Thoracic aorta (tissue), 2 donors: ENCODE data around the gene TEX2. TPM values are rescaled to one million over a fixed set of nuclear protein-coding genes. Genes with fewer than 3 reads are reported as not detected.

Experiments
- ATAC-seq: fragments of 150-250 bp; one replicate; pipeline ENCODE4 v1.8.0; 2017; ENCODE audit warnings: low read depth; ENCODE audit not compliant: insufficient number of reproducible peaks, low FRiP score
- DNase-seq: peaks from one replicate; pipeline ENCODE4 v3.0.0-alpha.2; 2020; ENCODE audit warnings: low spot score
- H3K27ac ChIP-seq, 2 donors: fragments of 200-600 bp; sonication (generic); 1 replicate in 1 of 2; 2 replicates in 1 of 2; pipeline ENCODE4 v1.5.1; 2016; ENCODE audit warnings: mild to moderate bottlenecking in 2 of 2, moderate library complexity in 2 of 2
- H3K27me3 ChIP-seq: fragments of 200-600 bp; sonication (generic); replicated peaks from 2 replicates; pipeline ENCODE4 v1.6.0; 2016; ENCODE audit warnings: mild to moderate bottlenecking; ENCODE audit not compliant: insufficient read depth
- H3K36me3 ChIP-seq: fragments of 200-600 bp; sonication (generic); one replicate; pipeline ENCODE4 v1.5.1; 2016
- H3K4me1 ChIP-seq, 2 donors: fragments of 200-600 bp; sonication (generic); 1 replicate in 1 of 2; 2 replicates in 1 of 2; pipeline versions ENCODE4 v1.5.1 to v1.6.0; 2016; ENCODE audit warnings: low read depth in 2 of 2, mild to moderate bottlenecking in 1 of 2; ENCODE audit not compliant: control insufficient read depth in 1 of 2
- H3K4me3 ChIP-seq: fragments of 200-600 bp; sonication (generic); 2 replicates; pipeline ENCODE4 v1.5.1; 2016; ENCODE audit warnings: mild to moderate bottlenecking
- H3K9me3 ChIP-seq: fragments of 200-600 bp; sonication (generic); 2 replicates; pipeline ENCODE4 v1.5.1; 2016
- total RNA-seq, 2 donors: library from RNA; depleted of rRNA; stranded (reverse); fragments of >200 nt; gene quantifications; one replicate each; pipeline versions ENCODE4 v1.1.0 to v1.2.3, GENCODE V29; 2016
- TF ChIP-seq, protein P1 (sequence below): fragments of 200-600 bp; sonication (generic); IDR thresholded peaks from one replicate; pipeline ENCODE4 v1.5.1; 2019; ENCODE audit warnings: antibody characterized with exemption

TEX2 gene
- total RNA-seq, 2 donors from 2014 or later: 27.5 to 70.7 TPM

DNA sequence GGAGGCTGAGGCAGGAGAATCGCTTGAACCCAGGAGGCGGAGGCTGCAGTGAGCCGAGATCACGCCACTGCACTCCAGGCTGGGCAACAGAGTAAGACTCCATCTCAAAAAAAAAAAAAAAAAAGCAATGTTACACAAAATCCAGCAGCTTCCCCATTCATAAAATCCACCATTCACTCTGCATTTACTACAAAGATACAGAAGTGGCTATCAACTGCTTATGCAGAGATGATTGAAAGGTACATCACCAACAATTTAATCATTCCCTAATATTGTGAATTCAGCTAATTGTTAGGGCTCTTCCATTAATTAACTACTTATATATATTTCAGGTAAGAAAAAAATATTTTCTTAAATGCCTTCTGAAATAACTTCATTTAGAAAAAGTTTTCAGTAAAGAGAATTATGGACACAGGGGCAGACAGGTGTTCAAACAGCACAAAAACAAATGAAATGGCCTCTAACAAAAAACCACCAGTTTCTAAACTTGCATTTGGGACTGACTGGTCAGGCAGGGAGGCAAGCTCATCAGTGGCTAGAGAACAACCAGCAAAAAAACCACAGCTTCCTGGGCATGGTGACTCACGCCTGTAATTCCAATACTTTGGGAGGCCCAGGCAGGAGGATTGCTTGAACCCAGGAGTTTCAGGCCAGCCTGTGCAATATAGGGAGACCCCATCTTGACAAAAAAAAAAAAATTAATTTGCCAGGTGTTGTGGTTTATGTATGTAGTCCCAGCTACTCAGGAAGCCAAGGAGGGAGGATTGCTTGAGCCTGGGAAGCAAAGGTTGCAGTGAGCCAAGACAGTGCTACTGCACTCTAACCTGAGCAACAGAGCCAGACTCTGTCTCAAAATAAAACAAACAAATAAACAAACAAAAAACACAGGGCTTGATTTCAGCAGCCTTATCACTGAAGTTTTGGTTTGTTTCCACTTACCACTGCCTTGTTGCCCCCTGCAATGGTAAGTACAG is 159.4 kb downstream of the TEX2 start:
- ATAC-seq (no peak), DNase-seq (no peak)
- Histone ChIP-seq H3K4me1 (peaks cover 0 to 20% of the 10 kb centered on the region in 2 donors), H3K4me3 (no peak overlapping the region), H3K36me3 (no peaks in the 10 kb centered on the region), H3K9me3 (no peaks in the 10 kb centered on the region), H3K27ac (no peak overlapping the region), H3K27me3 (no peaks in the 10 kb centered on the region)
- TF ChIP-seq, protein P1, sequence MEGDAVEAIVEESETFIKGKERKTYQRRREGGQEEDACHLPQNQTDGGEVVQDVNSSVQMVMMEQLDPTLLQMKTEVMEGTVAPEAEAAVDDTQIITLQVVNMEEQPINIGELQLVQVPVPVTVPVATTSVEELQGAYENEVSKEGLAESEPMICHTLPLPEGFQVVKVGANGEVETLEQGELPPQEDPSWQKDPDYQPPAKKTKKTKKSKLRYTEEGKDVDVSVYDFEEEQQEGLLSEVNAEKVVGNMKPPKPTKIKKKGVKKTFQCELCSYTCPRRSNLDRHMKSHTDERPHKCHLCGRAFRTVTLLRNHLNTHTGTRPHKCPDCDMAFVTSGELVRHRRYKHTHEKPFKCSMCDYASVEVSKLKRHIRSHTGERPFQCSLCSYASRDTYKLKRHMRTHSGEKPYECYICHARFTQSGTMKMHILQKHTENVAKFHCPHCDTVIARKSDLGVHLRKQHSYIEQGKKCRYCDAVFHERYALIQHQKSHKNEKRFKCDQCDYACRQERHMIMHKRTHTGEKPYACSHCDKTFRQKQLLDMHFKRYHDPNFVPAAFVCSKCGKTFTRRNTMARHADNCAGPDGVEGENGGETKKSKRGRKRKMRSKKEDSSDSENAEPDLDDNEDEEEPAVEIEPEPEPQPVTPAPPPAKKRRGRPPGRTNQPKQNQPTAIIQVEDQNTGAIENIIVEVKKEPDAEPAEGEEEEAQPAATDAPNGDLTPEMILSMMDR: no peak

DNA sequence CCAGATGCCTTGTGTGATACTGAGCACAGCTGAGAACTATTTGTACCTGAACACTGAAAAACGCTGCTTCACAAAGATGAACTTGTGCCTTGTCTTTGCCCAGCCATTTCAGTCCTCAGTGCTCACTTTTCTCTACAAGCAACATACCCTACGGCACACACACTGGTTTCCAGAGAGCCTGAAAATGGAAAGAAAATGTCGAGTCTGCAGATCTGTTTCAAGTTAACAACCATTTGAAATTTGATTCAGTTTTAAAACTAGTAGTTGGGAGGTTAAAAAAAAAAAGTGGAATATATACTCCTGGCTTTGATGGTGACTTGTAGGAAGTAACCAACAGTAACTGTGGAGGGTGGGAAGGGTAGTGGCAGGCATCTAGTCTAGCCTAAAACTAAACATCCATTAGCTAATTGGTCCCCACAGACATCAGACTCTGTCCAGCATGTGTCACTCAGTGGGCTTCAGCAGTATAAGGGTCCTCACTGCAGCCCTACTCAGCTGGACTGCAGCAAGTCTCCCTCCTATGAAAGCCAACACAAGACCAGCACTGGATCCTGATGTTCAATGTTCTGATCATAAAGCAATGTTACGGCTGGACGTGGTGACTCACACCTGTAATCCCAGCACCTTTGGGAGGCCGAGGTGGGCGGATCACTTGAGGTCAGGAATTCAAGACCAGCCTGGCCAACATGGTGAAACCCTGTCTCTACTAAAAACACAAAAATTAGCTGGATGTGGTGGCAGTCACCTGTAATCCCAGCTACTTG is 160.3 kb downstream of the TEX2 start:
- H3K4me1 ChIP-seq: peaks cover 0 to 15% of the 10 kb centered on the region in 2 donors
- TF ChIP-seq, protein P1: no peak
- no peaks in the 10 kb centered on the region for H3K27me3 ChIP-seq

DNA sequence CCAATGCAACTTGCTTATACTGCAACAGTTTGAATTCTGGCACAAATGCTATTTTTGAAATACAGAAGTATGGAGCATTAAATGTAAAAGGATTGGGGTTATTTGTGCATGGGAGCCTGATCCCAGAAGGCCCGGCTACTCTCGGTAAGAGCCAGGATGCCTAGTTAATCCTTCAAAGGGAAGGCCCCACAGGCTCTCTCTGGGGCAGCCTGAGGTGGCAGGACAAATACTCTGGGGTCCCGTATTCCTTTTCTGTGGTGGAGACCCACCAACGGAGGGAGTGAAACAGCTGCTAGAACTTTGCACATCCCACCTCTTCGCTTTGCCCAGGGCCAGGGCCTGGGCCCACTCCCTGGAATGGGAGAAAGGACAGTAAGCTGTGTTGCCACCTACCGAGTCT is 163.5 kb downstream of the TEX2 start:
- Histone ChIP-seq H3K4me1 (peaks cover 5 to 13% of the 10 kb centered on the region in 2 donors), H3K4me3 (no peak overlapping the region), H3K36me3 (no peaks in the 10 kb centered on the region), H3K9me3 (no peaks in the 10 kb centered on the region), H3K27ac (no peak overlapping the region), H3K27me3 (no peaks in the 10 kb centered on the region)
- no peak for DNase-seq
- TF ChIP-seq, protein P1: no peak
- no peak for ATAC-seq

More for the DNA sequence above, 160.3 kb downstream of the TEX2 start:
- no peaks in the 10 kb centered on the region for H3K36me3 ChIP-seq
- DNase-seq (no peak), ATAC-seq (no peak)
- H3K4me3 ChIP-seq: no peak overlapping the region
- H3K27ac ChIP-seq: no peak overlapping the region
- H3K9me3 ChIP-seq: no peaks in the 10 kb centered on the region

Other genes starting within 250 kb of the TEX2 start
- gene ICAM2, start 242.6 kb downstream of the TEX2 start, total RNA-seq: 10 to 100 TPM; 41.6 to 46.6 TPM
- 10 to 100 TPM; 13.0 to 22.7 TPM for gene ERN1, start 133.1 kb downstream of the TEX2 start, total RNA-seq
- 100 to 1,000 TPM in 1 of 2 donors, 10 to 100 TPM in 1; 82.7 to 113 TPM for gene PECAM1, start 127.6 kb upstream of the TEX2 start, total RNA-seq
- gene MILR1, start 185.9 kb upstream of the TEX2 start, total RNA-seq: 10 to 100 TPM; 10.0 to 28.8 TPM
- gene POLG2, start 233.8 kb upstream of the TEX2 start, total RNA-seq: 10 to 100 TPM in 1 of 2 donors, 1 to 10 TPM in 1; 3.2 to 22.1 TPM
- gene DDX5, start 243.0 kb upstream of the TEX2 start, total RNA-seq: 1,000 to 10,000 TPM in 1 of 2 donors, 100 to 1,000 TPM in 1; 889 to 3,042 TPM
- gene CEP95, start 243.7 kb upstream of the TEX2 start, total RNA-seq: 10 to 100 TPM; 39.2 to 65.1 TPM